Non-pigmented ciliary epithelial cell (primary cell): Measurements from ENCODE around the gene PGAP2.
A peak's percentile ranks its signal among the peaks of the same experiment; 100 is the strongest.
"Not testable (repeated sequence)": the region's sequence is repeated elsewhere in the genome, so short reads cannot be mapped to it uniquely, and the experiment has no call there.

Experiments used
- DNase-seq: peaks from one replicate; pipeline ENCODE4 v3.0.0-alpha.2; 2010; ENCODE audit warnings: low read depth

PGAP2 gene

DNA sequence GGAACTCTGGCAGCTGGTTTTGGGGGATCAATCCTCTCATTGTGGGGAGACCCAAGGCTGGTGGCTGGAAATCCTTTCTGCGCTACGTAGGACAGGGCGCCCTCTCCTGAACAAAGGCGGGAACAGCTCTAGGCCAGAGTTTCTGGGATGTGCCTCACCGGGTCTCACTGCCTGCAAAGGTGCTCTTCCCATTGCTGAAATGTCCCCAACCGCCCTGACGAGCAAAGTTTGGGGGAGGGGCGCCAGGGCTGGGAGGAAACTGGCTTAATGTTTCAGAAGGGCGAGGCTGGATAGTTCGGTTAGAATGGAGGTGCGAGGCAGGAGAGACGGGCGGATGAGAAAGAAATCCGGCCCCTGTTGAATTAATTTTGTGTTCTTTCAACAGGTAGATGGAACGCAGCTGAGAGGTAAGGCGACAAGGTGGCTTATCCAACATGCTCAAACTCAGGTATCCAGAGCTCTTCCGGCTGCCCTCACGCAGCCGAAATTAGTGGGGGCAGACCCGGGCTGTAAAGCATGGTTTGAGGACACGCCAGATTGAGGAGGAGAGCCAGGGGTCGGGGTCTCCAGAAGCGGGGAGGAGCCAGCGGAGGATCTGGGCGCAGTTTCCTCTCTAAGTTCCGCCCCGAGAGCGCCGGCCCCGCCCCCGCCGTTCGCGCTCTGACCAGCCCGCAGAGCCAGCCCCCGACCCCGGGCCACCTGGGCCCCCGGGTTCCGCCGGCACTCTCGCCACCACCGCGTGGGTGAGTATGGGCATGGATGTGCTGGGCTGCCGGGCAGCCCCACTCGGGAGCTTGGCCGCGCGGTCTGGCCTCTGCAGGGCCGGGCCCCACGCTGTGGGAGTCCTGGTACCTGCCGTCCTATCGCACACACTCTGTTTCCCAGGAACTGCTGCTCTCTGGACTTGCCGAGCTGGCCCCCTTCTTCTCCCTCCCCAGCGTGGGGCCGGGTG, at the start of gene PGAP2:
PGAP2 (plus strand) TSS at position 652 of the 952 bp plus-strand sequence. CDS start 2,700 bp downstream, outside the sequence.
- no peak for DNase-seq

DNA sequence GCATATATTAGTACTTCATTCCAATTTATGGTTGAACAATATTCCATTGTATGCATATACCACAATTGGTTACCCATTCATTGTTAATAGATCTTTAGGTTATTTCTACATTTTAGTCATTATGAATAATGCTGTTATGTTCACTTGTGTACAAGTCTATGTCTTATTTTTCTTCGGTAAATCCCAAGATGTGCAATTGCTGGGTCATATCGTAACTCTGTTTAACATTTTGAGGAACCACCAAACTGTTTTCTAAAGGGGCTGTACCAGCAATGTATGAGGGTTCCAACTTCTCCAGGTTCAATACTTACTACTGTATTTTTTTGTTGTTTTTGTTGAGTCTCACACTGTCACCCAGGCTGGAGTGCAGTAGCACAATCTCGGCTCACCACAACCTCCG, 44.1 kb upstream of the PGAP2 start:
- DNase-seq, result no peak

DNA sequence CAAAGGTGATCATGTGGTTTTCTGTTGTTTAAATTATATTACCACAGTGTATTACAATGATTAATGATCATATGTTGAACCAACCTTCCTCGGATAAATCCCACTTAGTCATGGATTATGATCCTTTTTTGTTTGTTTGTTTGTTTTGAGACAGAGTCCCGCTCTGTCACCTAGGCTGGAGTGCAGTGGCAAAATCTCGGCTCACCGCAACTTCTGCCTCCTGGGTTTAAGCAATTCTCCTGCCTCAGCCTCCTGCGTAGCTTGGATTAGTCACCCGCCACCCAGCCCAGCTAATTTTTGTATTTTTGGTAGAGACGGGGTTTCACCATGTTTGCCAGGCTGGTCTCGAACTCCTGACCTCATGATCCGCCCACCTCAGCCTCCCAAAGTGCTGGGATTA, 41.5 kb upstream of the PGAP2 start:
- DNase-seq, result not testable (repeated sequence)

- no peak for DNase-seq
These were observed 40.8 kb upstream of the PGAP2 start for GRCh38 chr11:3767536-3767935.

GRCh38 chr11:3773180-3773579, 35.2 kb upstream of the PGAP2 start:
- DNase-seq, result no peak

DNA sequence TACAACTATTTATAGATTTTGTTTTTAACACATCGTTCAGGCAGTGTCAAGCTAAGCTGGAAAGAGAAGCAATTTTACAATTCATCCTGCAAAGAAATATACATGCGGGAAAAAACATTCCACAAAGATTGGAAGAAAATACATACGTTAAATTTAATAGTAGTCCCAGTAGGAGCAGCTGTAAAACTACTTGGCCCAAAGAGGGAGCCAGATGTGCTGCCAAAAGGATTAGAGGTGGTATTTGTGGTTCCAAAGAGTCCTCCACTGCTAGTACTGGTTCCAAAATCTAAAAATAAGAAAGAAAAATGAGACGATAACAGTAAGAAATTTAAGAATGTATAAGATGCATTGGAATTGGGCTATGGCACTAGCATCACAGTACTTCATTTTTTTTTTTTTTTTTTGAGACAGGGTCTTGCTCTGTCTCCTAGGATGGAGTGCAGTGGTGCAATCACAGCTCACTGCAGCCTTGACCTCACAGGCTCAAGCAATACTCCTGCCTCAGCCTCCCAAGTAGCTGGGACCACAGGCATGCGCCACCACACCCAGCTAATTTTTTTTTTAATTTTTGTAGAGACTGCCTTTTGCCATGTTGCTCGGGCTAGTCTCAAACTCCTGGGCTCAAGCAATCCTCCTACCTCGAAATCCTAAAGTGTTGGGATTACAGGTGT, 32.5 kb upstream of the PGAP2 start:
- DNase-seq, result no peak

DNA sequence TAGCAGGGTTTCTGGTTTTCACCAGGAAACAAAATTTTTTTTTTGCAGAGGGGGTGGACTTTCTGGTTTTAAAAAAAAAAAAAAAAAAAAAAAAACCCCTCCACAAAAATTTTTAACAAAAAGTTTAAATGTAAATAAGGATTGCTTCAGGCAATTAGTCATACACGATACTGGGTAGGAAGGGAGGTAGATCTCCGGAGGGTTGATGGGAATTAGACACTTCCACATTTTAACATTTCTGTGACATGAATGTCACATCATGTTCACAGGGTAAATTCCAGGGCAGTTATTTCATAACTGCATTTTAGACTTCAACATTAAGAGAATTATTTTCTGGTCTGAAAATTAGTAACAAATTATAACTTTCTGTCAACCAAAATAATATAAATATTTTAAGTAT, 26.9 kb upstream of the PGAP2 start:
- no peak for DNase-seq

GRCh38 chr11:3782963-3783362, 25.4 kb upstream of the PGAP2 start:
- no peak for DNase-seq

DNA sequence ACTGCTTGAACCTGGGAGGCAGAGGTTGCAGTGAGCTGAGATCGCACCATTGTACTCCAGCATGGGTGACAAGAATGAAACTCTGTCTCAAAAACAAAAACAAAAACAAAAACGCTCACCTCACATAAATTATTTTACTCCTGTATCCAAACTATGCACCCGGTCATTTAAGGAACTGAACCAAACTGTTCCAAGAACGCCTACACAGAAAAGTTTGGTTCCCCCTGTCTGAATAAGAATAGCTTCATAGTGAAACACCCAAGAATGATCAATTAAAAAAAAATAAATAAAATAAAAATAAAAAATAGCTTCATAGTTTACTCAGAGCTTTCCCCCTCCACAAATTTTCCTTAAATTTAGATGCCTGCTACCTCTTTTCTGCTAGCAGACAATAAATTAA, 24.7 kb upstream of the PGAP2 start:
- no peak for DNase-seq

DNA sequence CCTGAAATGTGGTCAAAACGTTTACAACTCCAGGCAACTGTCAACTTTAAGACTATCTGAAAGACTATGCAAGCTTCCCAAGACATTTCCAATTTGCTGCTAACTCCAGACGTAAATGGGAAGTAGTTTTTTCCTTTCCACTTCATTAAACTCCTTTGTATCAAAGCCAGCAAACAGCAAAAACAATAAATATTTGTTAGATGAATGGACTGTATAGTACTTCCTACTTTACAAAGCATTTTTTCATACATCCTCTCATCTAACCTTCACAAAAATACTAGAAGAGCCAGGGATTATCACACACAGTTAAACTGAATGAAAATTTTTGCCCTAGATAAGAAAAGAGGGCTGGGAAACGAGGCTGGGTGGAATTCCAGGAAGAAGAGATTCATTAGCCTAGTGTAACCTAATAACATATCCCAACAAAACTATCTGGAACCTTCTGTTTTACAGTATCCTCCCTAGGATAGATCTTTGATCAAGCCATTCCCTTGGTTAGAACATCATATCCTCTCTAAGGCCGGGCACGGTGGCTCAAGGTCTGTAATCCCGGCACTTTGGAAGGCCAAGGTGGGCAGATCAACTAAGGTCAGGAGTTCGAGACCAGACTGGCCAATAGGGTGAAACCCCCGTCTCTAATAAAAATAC, 21.5 kb upstream of the PGAP2 start:
- no peak for DNase-seq

GRCh38 chr11:3794387-3794786, 14.0 kb upstream of the PGAP2 start:
- DNase-seq, result not testable (repeated sequence)

- no peak for DNase-seq
These were observed 13.0 kb upstream of the PGAP2 start for GRCh38 chr11:3795131-3796001.

DNA sequence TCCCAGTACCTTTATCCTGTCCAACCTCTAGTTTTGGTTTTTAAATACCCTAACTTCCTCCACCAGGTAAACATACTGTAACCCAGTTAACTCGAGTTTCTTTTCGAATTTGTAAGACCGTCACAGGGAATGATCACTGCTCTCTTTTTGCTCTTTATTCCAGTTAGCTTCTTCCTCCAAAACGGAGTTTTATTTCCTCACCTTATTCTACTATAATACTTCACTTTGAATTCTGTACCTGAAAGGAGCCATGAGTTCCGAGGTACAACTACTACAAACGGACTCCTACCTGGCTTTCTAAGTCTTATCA, 12.4 kb upstream of the PGAP2 start:
- no peak for DNase-seq

GRCh38 chr11:3796346-3796745, 12.0 kb upstream of the PGAP2 start:
- DNase-seq, result no peak

- no peak for DNase-seq
These were observed 11.5 kb upstream of the PGAP2 start for GRCh38 chr11:3796801-3797328.

DNA sequence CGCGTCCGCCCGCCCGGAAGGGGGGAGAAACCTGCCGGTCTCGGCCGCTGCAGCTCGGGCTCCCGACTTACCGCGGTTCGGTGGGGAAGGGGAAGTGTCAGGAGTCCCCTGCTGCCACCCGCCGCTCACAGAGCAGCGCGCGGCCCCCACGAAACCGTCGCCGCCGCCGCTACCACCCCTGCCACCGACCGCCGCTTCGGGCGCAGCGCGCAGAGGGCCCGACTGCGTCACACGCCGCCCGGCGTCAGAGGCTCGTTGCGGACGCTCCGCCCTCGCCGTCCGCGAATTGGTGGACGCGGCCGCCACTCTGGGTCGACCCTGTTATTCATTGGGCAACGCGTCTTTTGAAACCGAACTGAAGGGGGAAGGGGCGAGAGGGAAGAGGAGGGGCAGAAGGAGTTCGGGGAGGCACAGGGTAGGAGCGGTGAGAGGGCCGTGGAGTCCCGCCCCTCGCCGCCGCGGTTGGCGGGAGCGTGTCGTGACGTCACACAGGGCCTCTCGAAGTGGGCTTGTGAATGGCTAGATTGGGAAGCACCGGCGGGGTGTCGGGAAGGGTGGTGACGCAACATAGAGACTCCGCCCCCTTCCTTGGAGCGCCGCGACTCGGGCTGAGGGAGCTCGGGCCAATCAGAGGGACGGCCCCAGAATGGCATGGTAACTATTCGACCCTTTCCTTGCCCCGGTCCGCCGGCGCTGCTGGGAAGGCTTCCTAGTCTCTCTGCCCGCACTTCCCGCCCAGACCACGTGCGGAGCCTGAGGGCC, 10.8 kb upstream of the PGAP2 start, which contains the start of gene NUP98:
NUP98 (minus strand) TSS at position 226 of the 762 bp plus-strand sequence. CDS start 15,437 bp downstream, outside the sequence.
- peak; percentile 99 for DNase-seq

GRCh38 chr11:3799143-3799542, 9.2 kb upstream of the PGAP2 start:
- DNase-seq, result no peak

DNA sequence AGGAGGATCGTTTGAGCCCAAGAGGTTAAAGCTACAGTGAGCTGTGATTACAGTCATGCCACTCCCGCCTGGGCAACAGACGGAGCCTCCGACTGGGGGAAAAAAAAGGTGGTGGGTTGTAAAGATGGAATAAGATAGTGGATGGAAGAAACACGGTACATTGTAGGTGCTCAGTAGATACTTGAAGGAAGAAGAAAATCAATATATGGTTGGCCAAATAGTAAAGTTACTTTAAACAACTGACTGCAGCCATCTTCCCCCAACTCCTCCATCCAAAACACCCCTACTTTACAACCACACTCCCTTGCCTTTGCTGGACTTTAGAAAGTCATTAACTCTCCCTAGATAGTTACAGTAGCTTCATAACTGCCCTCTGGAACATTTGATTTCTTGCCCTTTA, 8.5 kb upstream of the PGAP2 start:
- no peak for DNase-seq

- no peak for DNase-seq
These were observed 6.2 kb upstream of the PGAP2 start for GRCh38 chr11:3802011-3802790.
